ENCODE data around the gene RHOBTB3. TPM values are rescaled to one million over a fixed set of nuclear protein-coding genes. Genes with fewer than 3 reads are reported as not detected.

Gene RHOBTB3
- total and polyA plus RNA-seq, 7 donors: 12.3 to 151 (median 75.6) TPM

DNA sequence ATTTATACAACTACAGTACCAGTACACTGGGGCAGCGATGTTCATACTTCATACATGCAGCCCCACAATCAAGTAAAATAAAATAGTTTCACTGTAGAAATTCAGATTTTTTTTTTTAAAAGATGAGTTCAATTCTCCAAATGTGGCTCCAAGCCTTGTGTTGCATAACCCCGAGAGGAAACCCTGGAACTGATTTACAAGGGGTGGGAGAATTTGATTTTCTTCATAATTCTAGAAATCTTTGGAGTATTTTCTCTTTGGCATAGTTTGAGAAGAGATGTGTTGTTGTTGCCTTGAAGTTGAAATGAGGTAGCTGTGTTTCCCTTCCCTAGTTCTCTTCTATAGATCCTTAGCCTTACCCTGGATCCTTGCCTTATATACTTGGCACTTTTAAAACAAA lies 3.1 kb downstream of the RHOBTB3 start:
- WGBS, 2 donors: 40 to 44% methylated on average over 2 of the region's 2 CpGs
- Histone ChIP-seq H3K4me1 (peaks cover 0 to 64% (median 42%) of the 10 kb centered on the region in 4 donors), H3K27ac (peak overlapping the region; percentile 89 to 98 (median 94)), H3K36me3 (peaks cover 0 to 10% (median 0%) of the 10 kb centered on the region in 4 donors), H3K4me3 (peak overlapping the region in 2 of 4 donors; percentile 87 to 92), H3K9me3 (no peaks in the 10 kb centered on the region), H3K27me3 (no peaks in the 10 kb centered on the region)
- intact Hi-C loops (cut with DNase I): loop anchor here (5.0 kb wide), 3 partner anchors 88 to 228 kb away; partner anchors contain the start of genes ELL2 and GLRX
- no peak for DNase-seq
- no peak for TF ChIP-seq CTCF (IDR thresholded peaks at IDR 0.05)
- TF ChIP-seq POLR2AphosphoS5 (IDR thresholded peaks at IDR 0.05): peak in 2 of 4 donors; percentile 10 to 15
- TF ChIP-seq EP300 (IDR thresholded peaks at IDR 0.05): no peak
- TF ChIP-seq POLR2A (IDR thresholded peaks at IDR 0.05): peak in 1 of 2 donors; percentile 8

DNA sequence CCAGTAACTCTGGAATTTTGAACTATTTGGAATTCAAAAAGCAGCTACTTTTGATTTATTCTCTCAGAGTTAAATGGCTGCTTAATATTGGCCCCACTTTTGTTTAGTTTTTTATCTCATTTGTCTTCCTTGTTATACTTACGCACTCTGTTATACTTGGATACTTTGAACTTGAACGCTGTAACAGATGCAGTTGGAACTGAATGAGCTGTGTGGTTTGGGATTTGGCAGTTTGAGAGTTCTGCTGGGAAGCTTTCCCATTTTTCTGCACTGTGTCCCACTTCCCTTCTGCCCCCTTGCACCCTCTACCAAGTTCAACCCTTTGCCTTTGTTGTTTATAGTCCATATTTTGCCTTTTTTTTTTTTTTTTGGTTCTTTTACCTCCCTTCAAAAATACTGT lies 3.8 kb downstream of the RHOBTB3 start:
- H3K36me3 ChIP-seq: peaks cover 0 to 15% (median 0%) of the 10 kb centered on the region in 4 donors
- TF ChIP-seq EP300 (IDR thresholded peaks at IDR 0.05): peak in 1 of 4 donors; percentile 16
- TF ChIP-seq POLR2AphosphoS5 (IDR thresholded peaks at IDR 0.05): peak; percentile 9 to 50 (median 38)
- no peak for TF ChIP-seq POLR2A (IDR thresholded peaks at IDR 0.05)
- TF ChIP-seq CTCF (IDR thresholded peaks at IDR 0.05): no peak
- 14 to 53% methylated on average over 2 of the region's 2 CpGs for WGBS, 2 donors
- peak overlapping the region; percentile 89 to 98 (median 94) for H3K27ac ChIP-seq
- peaks cover 0 to 60% (median 41%) of the 10 kb centered on the region in 4 donors for H3K4me1 ChIP-seq
- no peaks in the 10 kb centered on the region for H3K27me3 ChIP-seq
- H3K4me3 ChIP-seq: peak overlapping the region in 2 of 4 donors; percentile 87 to 92
- DNase-seq: no peak
- H3K9me3 ChIP-seq: no peaks in the 10 kb centered on the region
- intact Hi-C loops (cut with DNase I): loop anchor here (5.0 kb wide), 3 partner anchors 87 to 227 kb away; partner anchors contain the start of genes ELL2 and GLRX

- Histone ChIP-seq H3K36me3 (peaks cover 0 to 15% (median 0%) of the 10 kb centered on the region in 4 donors), H3K27ac (peak overlapping the region; percentile 89 to 98 (median 94)), H3K4me3 (peak overlapping the region in 1 of 4 donors; percentile 92), H3K9me3 (no peaks in the 10 kb centered on the region), H3K4me1 (peaks cover 0 to 55% (median 38%) of the 10 kb centered on the region in 4 donors), H3K27me3 (no peaks in the 10 kb centered on the region)
- no peak for TF ChIP-seq POLR2A (IDR thresholded peaks at IDR 0.05)
- no peak for TF ChIP-seq POLR2AphosphoS5 (IDR thresholded peaks at IDR 0.05)
- no peak for TF ChIP-seq CTCF (IDR thresholded peaks at IDR 0.05)
- TF ChIP-seq EP300 (IDR thresholded peaks at IDR 0.05): no peak
- 6 to 42% methylated on average over 1 of the region's 1 CpG for WGBS, 2 donors
- intact Hi-C loops (cut with DNase I): no loop called here
- DNase-seq: no peak
Measured at GRCh38 chr5:95735406-95735805, 4.3 kb downstream of the RHOBTB3 start.

- TF ChIP-seq POLR2AphosphoS5 (IDR thresholded peaks at IDR 0.05) (no peak), POLR2A (IDR thresholded peaks at IDR 0.05) (no peak), EP300 (IDR thresholded peaks at IDR 0.05) (no peak), CTCF (IDR thresholded peaks at IDR 0.05) (no peak)
- Histone ChIP-seq H3K9me3 (no peaks in the 10 kb centered on the region), H3K36me3 (peaks cover 0 to 20% (median 0%) of the 10 kb centered on the region in 4 donors), H3K27me3 (no peaks in the 10 kb centered on the region), H3K4me3 (no peak overlapping the region), H3K4me1 (peaks cover 0 to 46% (median 37%) of the 10 kb centered on the region in 4 donors), H3K27ac (no peak overlapping the region)
- WGBS, 2 donors: 80 to 92% methylated on average over 4 of the region's 4 CpGs
- DNase-seq: no peak
- intact Hi-C loops (cut with DNase I): no loop called here
Measured at GRCh38 chr5:95738072-95738471, 6.9 kb downstream of the RHOBTB3 start.
